Measurements from ENCODE around the gene ENTR1. TPM values are rescaled to one million over a fixed set of nuclear protein-coding genes. Genes with fewer than 3 reads are reported as not detected.

ENTR1 gene, protein sequence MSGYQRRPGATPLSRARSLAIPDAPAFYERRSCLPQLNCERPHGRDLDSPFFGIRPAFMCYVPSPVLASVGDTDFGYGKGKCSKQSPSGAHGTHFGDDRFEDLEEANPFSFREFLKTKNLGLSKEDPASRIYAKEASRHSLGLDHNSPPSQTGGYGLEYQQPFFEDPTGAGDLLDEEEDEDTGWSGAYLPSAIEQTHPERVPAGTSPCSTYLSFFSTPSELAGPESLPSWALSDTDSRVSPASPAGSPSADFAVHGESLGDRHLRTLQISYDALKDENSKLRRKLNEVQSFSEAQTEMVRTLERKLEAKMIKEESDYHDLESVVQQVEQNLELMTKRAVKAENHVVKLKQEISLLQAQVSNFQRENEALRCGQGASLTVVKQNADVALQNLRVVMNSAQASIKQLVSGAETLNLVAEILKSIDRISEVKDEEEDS
- total RNA-seq = 60.4 TPM

GRCh38 chr9:136410500-136411287 lies at the start of gene ENTR1, which contains the start of gene PMPCA:
Gene ENTR1, minus strand, starts transcription at chr9:136410614. Its CDS starts 217 bp downstream, at chr9:136410397.
Gene PMPCA, plus strand, starts transcription at chr9:136410658. Its CDS starts 11 bp downstream, at chr9:136410669.
- H3K27ac ChIP-seq = peak within 1 kb of the TSS; percentile 73
- no peaks in the 10 kb centered on the region for H3K27me3 ChIP-seq
- peak in 1 of 2 donors; percentile 75 for TF ChIP-seq POLR2A (IDR thresholded peaks at IDR 0.05)
- TF ChIP-seq CTCF (IDR thresholded peaks at IDR 0.05) = no peak
- peak; percentile 76 to 94 for TF ChIP-seq POLR2AphosphoS5 (IDR thresholded peaks at IDR 0.05; ENCODE audit: insufficient read depth in 1 of 2, low read depth in 1 of 2)
- intact Hi-C loops (cut with DNase I) = no loop called here
- DNase-seq (ENCODE audit: extremely low spot score in 2 of 2) = no peak
- H3K36me3 ChIP-seq = peaks cover 0 to 46% of the 10 kb centered on the region in 2 donors
- peak within 1 kb of the TSS; percentile 76 to 89 for H3K4me3 ChIP-seq
- no peaks in the 10 kb centered on the region for H3K9me3 ChIP-seq
- H3K4me1 ChIP-seq = peaks cover 36% of the 10 kb centered on the region

DNA sequence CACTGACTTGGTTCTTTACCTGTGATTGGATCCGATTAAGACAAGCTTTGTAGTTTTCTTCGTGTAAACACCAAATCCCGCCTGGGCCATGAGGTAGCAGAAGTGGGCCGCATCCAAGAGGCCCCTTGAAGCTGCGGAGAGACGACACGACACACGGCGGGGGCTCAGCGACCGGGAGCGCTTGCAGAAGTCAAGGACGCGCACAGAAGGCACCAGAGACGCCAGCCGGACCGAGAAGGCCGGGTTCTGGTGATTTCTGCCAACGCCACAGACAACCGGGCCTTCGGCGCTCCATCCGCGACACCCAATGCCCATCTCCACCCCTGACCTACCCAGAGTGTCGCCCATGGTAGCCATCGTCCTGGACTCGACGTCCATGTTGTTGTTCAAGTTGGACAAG lies 49.0 kb upstream of the ENTR1 start:
- Histone ChIP-seq H3K27ac (no peak overlapping the region), H3K4me3 (no peak overlapping the region), H3K27me3 (no peaks in the 10 kb centered on the region), H3K36me3 (peaks cover 2 to 100% of the 10 kb centered on the region in 2 donors), H3K9me3 (no peaks in the 10 kb centered on the region), H3K4me1 (no peaks in the 10 kb centered on the region)
- intact Hi-C loops (cut with DNase I) = no loop called here
- no peak for TF ChIP-seq CTCF (IDR thresholded peaks at IDR 0.05)
- TF ChIP-seq POLR2A (IDR thresholded peaks at IDR 0.05) = no peak
- TF ChIP-seq POLR2AphosphoS5 (IDR thresholded peaks at IDR 0.05; ENCODE audit: insufficient read depth in 1 of 2, low read depth in 1 of 2) = no peak
- DNase-seq (ENCODE audit: extremely low spot score in 2 of 2) = no peak

- TF ChIP-seq POLR2AphosphoS5 (IDR thresholded peaks at IDR 0.05; ENCODE audit: insufficient read depth in 1 of 2, low read depth in 1 of 2) (no peak), POLR2A (IDR thresholded peaks at IDR 0.05) (no peak), CTCF (IDR thresholded peaks at IDR 0.05) (no peak)
- Histone ChIP-seq H3K36me3 (peaks cover 2 to 85% of the 10 kb centered on the region in 2 donors), H3K4me3 (no peak overlapping the region), H3K27me3 (no peaks in the 10 kb centered on the region), H3K9me3 (no peaks in the 10 kb centered on the region), H3K27ac (no peak overlapping the region), H3K4me1 (no peaks in the 10 kb centered on the region)
- intact Hi-C loops (cut with DNase I) = no loop called here
- DNase-seq (ENCODE audit: extremely low spot score in 2 of 2) = no peak
Observed at GRCh38 chr9:136457326-136457725, 46.9 kb upstream of the ENTR1 start.

DNA sequence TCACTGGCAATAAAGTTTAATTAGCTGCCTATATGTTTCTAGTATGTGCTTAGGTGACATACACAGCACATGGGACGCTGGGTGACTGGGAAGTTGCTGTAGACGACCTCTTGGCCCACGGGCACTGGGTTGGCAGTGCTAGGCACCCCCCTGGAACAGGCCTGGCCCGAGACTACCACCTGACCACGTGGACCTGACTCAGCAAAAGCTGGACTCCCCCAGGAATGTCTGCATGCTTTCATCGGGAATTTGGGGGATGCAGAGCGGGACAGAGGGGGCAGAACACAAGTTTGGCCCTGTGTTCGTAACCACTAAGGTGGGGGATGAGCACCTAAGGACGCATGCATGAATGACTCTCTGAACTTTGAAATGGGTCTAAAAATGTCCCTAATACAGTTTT lies 45.8 kb upstream of the ENTR1 start:
- H3K4me3 ChIP-seq = no peak overlapping the region
- no peaks in the 10 kb centered on the region for H3K4me1 ChIP-seq
- no peaks in the 10 kb centered on the region for H3K27me3 ChIP-seq
- intact Hi-C loops (cut with DNase I) = no loop called here
- H3K9me3 ChIP-seq = no peaks in the 10 kb centered on the region
- no peak for TF ChIP-seq POLR2AphosphoS5 (IDR thresholded peaks at IDR 0.05; ENCODE audit: insufficient read depth in 1 of 2, low read depth in 1 of 2)
- TF ChIP-seq CTCF (IDR thresholded peaks at IDR 0.05) = no peak
- no peak for TF ChIP-seq POLR2A (IDR thresholded peaks at IDR 0.05)
- no peak overlapping the region for H3K27ac ChIP-seq
- DNase-seq (ENCODE audit: extremely low spot score in 2 of 2) = no peak
- peaks cover 2 to 83% of the 10 kb centered on the region in 2 donors for H3K36me3 ChIP-seq

Measured in vagina (tissue), 2 donors.